Smooth muscle cell (in vitro differentiated cells): ENCODE measurements around the gene TSPAN5. TPM values are rescaled to one million over a fixed set of nuclear protein-coding genes. Genes with fewer than 3 reads are reported as not detected.

Experiments
- DNase-seq: peaks from one replicate; lab custom pipeline; 2025; ENCODE audit not compliant: unreplicated experiment; lab: John Stamatoyannopoulos, UW
- H2AFZ ChIP-seq: fragments of 200-600 bp; sonication (generic); 2 replicates; pipeline ENCODE4 v1.6.0; 2016; ENCODE audit warnings: antibody characterized with exemption, low read depth, mild to moderate bottlenecking
- H3F3A ChIP-seq: fragments of 200-600 bp; sonication (generic); 2 replicates; pipeline ENCODE4 v1.6.0; 2017; ENCODE audit warnings: antibody characterized with exemption, low read depth
- H3K27ac ChIP-seq: fragments of 200-600 bp; sonication (generic); 2 replicates; pipeline ENCODE4 v1.5.1; 2016; ENCODE audit warnings: low read depth, mild to moderate bottlenecking
- H3K27me3 ChIP-seq: fragments of 200-600 bp; sonication (generic); 2 replicates; pipeline ENCODE4 v1.6.1; 2016; ENCODE audit warnings: low read depth, mild to moderate bottlenecking
- H3K36me3 ChIP-seq: fragments of 200-600 bp; sonication (generic); 2 replicates; pipeline ENCODE4 v1.5.1; 2016; ENCODE audit warnings: low read depth
- H3K4me1 ChIP-seq: fragments of 200-600 bp; sonication (generic); 2 replicates; pipeline ENCODE4 v1.5.1; 2016; ENCODE audit warnings: low read depth
- H3K4me2 ChIP-seq: fragments of 200-600 bp; sonication (generic); 2 replicates; pipeline ENCODE4 v1.6.0; 2016; ENCODE audit warnings: mild to moderate bottlenecking
- H3K4me3 ChIP-seq: fragments of 200-600 bp; sonication (generic); 2 replicates; pipeline ENCODE4 v1.5.1; 2016; ENCODE audit warnings: mild to moderate bottlenecking
- H3K79me2 ChIP-seq: fragments of 200-600 bp; sonication (generic); 2 replicates; pipeline ENCODE4 v1.6.0; 2016; ENCODE audit warnings: low read depth, mild to moderate bottlenecking
- H3K9ac ChIP-seq: fragments of 200-600 bp; sonication (generic); 2 replicates; pipeline ENCODE4 v1.6.0; 2016; ENCODE audit warnings: low read depth
- H3K9me3 ChIP-seq: fragments of 200-600 bp; sonication (generic); replicated peaks from 2 replicates; pipeline ENCODE4 v1.5.1; 2016; ENCODE audit warnings: low read depth
- H4K20me1 ChIP-seq: fragments of 200-600 bp; sonication (generic); 2 replicates; pipeline ENCODE4 v1.6.0; 2016; ENCODE audit warnings: low read depth
- WGBS: methylation state at CpG from one replicate; pipeline ENCODE4 v1.1.7; 2016; ENCODE audit warnings: low lambda C conversion rate; 5-methylcytosine and 5-hydroxymethylcytosine counted together
- polyA plus RNA-seq: library from polyadenylated mRNA; unstranded; fragments of >200 nt; fragmentation: Nextera tagmentation; extraction: Ambion mirVana; gene quantifications from 2 replicates; pipeline ENCODE4 v1.2.1, GENCODE V29; 2016
- total RNA-seq: library from RNA; depleted of rRNA; stranded (reverse); fragments of >200 nt; gene quantifications from 2 replicates; pipeline ENCODE4 v1.2.3, GENCODE V29; 2014
- TF ChIP-seq, protein P1 (sequence below): fragments of 200-600 bp; sonication (generic); IDR thresholded peaks from 2 replicates; pipeline ENCODE4 v1.5.1; 2017; ENCODE audit warnings: borderline replicate concordance, mild to moderate bottlenecking, antibody characterized with exemption; ENCODE audit not compliant: insufficient read depth, poor library complexity, severe bottlenecking

Gene TSPAN5
- total and polyA plus RNA-seq, 2 experiments from 2014 or later = 28.3 to 35.8 TPM

- Histone ChIP-seq H2AFZ (no peak overlapping the region), H4K20me1 (peaks cover 16% of the 10 kb centered on the region), H3K36me3 (no peaks in the 10 kb centered on the region), H3K4me1 (no peaks in the 10 kb centered on the region), H3K27me3 (no peaks in the 10 kb centered on the region), H3K4me2 (no peak overlapping the region), H3K9ac (no peak overlapping the region), H3K27ac (no peak overlapping the region), H3F3A (no peaks in the 10 kb centered on the region), H3K9me3 (no peaks in the 10 kb centered on the region), H3K4me3 (no peak overlapping the region), H3K79me2 (peaks cover 81% of the 10 kb centered on the region)
- TF ChIP-seq, protein P1, sequence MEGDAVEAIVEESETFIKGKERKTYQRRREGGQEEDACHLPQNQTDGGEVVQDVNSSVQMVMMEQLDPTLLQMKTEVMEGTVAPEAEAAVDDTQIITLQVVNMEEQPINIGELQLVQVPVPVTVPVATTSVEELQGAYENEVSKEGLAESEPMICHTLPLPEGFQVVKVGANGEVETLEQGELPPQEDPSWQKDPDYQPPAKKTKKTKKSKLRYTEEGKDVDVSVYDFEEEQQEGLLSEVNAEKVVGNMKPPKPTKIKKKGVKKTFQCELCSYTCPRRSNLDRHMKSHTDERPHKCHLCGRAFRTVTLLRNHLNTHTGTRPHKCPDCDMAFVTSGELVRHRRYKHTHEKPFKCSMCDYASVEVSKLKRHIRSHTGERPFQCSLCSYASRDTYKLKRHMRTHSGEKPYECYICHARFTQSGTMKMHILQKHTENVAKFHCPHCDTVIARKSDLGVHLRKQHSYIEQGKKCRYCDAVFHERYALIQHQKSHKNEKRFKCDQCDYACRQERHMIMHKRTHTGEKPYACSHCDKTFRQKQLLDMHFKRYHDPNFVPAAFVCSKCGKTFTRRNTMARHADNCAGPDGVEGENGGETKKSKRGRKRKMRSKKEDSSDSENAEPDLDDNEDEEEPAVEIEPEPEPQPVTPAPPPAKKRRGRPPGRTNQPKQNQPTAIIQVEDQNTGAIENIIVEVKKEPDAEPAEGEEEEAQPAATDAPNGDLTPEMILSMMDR = no peak
- no peak for DNase-seq
- 79% methylated on average over 3 of the region's 3 CpGs for WGBS
Measured at GRCh38 chr4:98544818-98545414, 113.5 kb downstream of the TSPAN5 start.

- H3K27ac ChIP-seq = no peak overlapping the region
- no peak overlapping the region for H3K4me2 ChIP-seq
- H3K9me3 ChIP-seq = no peaks in the 10 kb centered on the region
- no peaks in the 10 kb centered on the region for H3K27me3 ChIP-seq
- H2AFZ ChIP-seq = no peak overlapping the region
- no peaks in the 10 kb centered on the region for H3K36me3 ChIP-seq
- H4K20me1 ChIP-seq = peaks cover 22% of the 10 kb centered on the region
- TF ChIP-seq, protein P1 = no peak
- no peak for DNase-seq
- no peaks in the 10 kb centered on the region for H3K4me1 ChIP-seq
- no peak overlapping the region for H3K4me3 ChIP-seq
- 93% methylated on average over 5 of the region's 5 CpGs for WGBS
- H3K9ac ChIP-seq = no peak overlapping the region
- peaks cover 84% of the 10 kb centered on the region for H3K79me2 ChIP-seq
- no peaks in the 10 kb centered on the region for H3F3A ChIP-seq
Measured at GRCh38 chr4:98544141-98544817, 114.1 kb downstream of the TSPAN5 start.

DNA sequence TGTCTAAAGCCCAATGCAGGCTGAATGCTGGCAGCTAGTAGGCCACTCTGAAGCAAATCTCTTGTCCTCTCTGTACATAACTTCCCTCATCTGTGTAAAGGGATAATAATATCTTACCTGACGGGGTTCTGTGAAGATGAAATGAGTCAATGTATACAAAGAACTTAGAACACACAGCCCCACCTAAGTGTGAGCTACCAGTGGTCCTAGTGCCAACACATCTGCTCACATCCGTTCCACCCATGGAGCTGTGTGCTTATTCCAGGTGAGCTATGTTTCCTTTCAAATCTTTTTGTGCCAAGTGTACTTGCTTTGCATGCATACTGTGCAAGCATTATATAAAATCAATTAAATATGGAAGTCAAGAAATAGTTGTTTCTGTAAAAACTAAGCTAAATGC, 116.4 kb downstream of the TSPAN5 start:
- Histone ChIP-seq H4K20me1 (peaks cover 35% of the 10 kb centered on the region), H3F3A (no peaks in the 10 kb centered on the region), H3K4me1 (no peaks in the 10 kb centered on the region), H3K9ac (no peak overlapping the region), H2AFZ (no peak overlapping the region), H3K36me3 (no peaks in the 10 kb centered on the region), H3K27ac (no peak overlapping the region), H3K27me3 (no peaks in the 10 kb centered on the region), H3K4me3 (no peak overlapping the region), H3K9me3 (no peaks in the 10 kb centered on the region), H3K79me2 (peaks cover 71% of the 10 kb centered on the region), H3K4me2 (no peak overlapping the region)
- TF ChIP-seq, protein P1 = no peak
- no peak for DNase-seq
- 96% methylated on average over 2 of the region's 2 CpGs for WGBS
